ENCODE results near the gene EIPR1. TPM values are rescaled to one million over a fixed set of nuclear protein-coding genes. Genes with fewer than 3 reads are reported as not detected.

EIPR1 gene
- total RNA-seq = 43.3 and 70.8 TPM in 2 replicates

DNA sequence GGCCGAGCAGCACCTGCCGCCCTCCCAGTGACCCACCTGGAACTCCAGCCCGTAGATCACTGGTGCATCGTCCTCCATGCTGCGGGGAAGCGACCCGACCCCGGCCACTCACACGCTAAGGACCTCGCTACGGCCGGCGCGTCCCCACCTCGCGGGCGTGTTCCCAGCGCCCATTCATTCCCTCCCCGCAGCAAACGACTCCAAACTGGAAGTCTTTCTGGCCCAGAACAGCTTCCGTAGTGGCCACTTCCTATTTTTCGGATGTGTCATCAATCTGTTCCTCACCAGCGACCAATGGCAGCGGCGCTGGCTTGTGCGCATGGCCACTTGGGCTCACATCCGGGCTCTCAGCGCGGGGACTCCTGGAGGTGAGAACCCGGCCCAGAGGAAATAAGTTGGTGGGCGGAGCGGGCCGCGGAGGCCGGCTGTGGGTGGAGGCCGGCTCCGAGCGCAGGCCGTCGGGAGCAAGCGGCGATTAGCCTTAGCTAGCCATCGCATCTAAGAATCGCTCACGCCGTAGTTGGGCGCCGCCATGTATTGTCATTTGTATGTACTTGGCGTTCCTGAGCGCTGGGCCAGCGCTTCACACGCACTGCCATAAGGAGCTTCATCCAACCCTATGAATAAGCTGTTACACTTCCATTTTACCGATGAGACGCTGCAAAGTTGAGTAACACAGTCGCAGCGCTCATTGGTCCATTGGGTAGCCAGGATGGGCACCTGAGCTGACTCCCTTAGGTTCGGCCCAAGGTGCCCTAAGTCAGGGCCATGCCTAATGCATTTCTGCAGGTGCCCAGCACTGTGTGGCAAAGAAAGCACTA, at the start of gene EIPR1:
EIPR1 (minus strand) TSS at position 207 of the 821 bp plus-strand sequence; CDS start at position 78, 129 bp downstream.
- peak; percentile 95 for DNase-seq (ENCODE audit: low read depth)

DNA sequence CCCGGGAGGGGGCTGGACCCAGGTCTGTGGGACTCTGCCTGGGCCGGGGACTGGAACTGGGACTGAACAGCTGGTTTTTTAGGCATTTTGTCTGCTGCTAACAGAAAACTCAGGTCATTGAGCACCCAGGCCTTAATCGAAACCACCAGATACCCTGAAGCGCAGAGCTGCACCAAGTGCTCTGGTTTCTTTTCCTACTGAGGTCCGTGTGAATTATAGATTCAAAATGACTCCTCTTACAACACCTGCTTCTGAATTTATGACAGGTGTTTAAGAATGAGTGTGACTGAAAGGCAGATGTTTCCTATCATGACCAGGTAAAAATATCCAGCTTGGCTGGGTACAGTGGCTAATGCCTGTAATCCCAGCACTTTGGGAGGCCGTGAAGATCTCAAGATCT, 49.7 kb upstream of the EIPR1 start:
- no peak for DNase-seq (ENCODE audit: low read depth)

DNA sequence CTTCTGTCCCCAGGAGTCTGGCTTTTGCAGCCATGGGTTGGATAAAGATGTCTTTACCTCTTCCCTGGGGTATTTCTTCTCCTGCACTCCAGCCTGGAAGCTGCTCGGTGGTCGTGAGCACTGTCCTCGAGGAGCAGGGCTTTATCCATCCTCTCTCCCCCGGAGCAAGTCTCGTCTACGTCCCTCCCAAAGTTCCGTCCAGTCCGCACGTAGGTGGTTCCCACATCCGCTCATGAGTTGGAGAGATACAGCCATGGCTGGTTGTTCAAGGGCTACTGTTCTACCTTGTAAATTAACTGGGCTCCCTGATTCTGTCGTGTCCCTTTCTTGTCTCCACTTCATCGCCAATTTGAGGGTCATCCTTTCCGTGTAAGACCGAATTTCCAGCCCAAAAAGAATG, 49.0 kb upstream of the EIPR1 start:
- no peak for DNase-seq (ENCODE audit: low read depth)

DNA sequence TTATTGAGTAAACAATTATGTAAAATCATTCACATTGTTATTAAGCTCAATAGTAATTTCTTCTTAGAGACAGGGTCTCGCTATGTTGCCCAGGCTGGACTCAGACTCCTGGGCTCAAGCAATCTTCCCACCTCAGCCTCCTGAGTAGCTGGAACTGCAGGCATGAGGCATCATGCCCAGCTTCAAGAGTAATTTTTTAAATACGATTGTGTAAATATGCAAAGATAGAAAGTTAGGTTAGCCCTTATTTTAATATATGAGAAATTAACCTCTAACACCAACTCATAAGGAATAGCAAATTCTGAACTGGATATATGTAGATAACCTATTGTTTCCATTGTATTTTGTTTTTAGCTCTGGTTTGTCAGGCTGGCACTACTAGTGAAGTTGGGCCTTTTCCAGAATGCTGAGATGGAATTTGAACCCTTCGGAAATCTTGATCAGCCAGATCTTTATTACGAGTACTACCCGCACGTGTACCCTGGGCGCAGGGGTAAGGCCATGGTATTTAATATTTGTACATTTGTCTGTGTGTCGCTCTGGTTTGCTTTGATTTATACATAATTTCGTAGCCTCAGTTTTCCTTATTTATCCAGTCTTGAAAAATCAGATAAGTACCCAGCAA, 46.7 kb upstream of the EIPR1 start:
- no peak for DNase-seq (ENCODE audit: low read depth)

DNA sequence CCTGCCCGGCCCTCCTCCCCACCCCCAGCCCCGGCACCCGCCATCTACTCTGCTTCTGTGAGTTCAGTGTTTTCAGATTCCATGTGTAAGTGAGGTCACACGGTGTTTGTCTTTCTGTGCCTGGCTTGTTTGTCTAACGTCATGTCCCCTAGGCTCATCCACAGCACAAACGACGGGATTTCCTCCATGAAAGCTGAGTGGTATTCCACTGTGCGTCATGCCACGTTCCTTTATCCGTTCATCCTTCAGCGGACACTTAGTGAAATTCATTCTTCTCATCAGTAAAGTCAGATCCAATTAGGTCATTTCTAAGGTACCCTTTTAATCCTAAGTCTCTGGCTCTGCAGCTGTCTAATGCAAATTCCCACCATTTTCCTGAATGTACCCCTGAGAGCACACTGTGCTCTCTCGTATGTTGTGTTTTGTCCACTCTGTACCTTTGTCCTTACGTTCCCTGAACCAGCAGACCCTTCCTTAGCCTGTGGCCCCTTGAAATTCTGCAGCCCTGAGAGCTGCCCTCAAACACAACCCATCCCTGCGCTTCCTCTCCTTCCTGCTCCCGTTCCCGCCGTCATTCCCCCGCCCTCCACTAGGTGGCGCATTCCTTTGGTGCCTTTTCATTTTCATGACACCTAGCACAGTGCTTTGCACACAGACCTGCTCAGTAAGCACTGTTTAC, 46.0 kb upstream of the EIPR1 start:
- peak; percentile 22 for DNase-seq (ENCODE audit: low read depth)

DNA sequence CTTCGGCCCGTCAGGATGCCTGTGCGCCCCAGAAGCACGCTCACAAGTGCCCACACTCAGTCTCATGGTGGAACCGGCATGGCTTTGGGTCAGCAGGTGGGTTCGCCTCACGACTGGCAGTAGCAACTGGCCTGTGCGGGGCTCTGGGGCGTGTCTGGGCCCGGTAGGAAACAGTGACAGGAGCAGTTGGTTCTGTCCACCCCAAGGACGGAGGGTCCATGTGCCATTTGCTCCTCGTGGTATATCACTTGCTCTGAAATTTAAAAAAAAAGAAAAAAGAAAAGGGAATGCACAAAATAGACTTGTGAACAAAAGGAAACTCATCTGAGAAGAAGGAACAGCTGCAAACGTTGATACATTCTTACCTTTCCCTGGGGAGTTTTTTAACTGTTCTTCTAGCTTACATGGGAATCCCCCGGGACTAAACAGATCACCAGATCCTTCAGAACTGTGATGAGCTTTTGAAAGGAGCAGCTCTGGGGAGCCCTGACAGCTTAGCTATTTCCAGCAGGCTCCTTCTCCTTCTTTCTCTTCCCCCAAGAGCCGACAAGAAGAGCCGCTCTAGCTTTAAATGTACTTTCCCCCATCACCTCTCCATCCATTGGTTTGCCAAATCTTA, 44.7 kb upstream of the EIPR1 start:
- no peak for DNase-seq (ENCODE audit: low read depth)

DNA sequence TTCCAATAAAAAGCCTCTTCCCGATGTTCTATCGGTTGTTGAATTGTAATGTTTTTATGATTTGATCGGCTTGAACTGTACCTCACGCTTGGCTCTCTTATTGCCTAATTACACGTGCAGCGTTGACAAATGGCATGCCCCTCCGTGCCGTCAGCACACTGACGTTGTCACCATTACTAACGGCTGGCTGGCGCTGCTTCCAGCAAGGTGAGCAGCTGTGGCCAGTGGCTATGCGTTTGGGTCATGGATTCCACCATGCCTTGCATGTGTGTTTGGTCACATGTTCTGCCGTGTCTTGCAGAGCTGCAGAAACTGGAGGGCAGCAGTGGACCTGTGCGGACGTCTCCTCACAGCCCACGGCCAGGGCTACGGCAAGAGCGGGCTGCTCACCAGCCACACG, 44.0 kb upstream of the EIPR1 start:
- DNase-seq (ENCODE audit: low read depth) = no peak

DNA sequence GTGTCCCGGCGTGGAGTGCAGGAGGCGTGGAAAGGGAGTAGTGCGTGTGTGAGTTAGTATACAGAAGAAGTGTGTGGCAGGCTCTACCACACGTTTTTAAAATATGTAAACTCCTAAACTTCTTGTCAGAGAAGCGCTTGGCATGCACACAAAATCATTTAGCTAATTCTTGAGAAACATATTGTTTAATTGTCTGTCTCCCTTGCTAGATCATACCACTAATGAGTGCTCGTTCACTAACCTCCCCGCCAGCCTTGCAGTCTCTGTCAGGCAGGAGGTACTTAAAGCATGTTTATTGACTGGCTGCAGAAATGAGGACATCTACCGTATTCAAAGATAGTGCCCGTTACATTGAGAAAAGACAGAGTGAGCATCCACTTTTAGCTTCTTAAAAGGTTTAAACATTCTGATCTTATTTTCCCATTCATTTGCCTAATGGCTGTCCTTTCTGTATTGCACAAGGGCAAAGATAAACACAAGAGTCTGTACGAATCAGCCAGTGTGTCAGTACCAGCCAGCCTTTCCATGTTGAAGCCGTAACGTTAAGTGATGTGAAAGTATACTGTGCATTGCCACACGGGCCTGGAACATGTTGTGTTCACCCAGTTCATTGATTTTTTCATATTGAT, 43.3 kb upstream of the EIPR1 start:
- no peak for DNase-seq (ENCODE audit: low read depth)

DNA sequence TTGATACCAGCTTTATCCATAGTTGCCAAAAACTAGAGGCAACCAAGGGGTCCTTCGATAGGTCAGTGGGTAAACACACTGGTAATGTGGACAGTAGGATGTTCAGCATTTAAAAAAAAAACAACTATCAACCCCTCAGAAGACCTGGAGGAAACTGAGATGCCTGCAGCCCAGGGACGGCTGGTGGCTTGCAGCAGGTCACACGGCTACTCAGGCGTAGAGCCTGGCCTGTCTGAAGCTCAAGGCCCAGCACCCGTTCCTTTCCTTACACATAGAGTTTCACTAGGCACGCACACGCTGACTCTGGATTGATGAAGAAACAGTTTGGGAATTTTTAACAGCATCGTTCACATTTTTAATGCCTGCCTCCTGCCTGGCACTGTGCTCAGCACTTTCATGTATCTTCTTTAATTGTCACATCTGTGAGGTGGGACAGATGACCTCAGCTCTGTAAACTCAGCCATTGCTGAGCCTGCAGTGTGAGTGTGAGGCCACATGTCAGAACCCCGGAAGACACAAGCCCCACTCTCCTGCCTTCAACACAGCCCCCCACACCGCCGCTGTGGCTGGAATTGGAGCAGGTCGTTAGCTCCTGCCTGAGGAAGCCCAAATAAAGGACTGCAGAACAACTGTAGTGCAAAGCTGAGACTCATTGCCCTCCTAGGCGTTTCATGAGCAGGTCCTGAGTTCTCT, 42.6 kb upstream of the EIPR1 start:
- no peak for DNase-seq (ENCODE audit: low read depth)

DNA sequence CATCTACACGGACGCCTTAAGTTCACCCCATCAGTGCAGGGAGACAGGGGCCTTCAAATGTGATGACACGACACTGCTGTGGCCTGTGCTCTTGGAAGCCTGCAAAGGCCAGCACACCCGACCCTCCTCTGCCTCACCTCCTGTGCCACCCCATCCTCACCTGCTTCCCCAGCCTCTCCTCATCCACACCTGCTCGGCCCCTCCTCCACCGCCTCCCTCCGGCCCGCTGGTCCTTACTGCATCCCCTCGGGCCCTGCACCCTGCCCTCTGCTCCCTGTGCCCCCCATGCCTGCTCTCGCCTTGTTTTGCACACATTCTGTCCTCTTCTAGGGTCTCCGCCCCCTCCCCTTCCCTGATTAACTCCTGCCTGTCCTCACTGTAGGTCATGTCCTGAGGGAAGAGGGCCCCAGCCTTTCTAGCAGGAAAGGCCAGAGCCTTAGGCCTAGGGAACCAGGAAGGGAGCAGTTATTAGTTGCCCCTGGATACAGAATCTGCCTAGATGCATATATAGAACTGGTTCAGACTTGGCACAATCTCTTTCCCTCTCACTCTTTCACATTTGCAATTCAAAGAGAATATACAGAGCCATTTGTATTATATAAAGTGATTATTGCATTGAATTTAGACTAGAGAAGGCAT, 41.3 kb upstream of the EIPR1 start:
- DNase-seq (ENCODE audit: low read depth) = no peak

DNA sequence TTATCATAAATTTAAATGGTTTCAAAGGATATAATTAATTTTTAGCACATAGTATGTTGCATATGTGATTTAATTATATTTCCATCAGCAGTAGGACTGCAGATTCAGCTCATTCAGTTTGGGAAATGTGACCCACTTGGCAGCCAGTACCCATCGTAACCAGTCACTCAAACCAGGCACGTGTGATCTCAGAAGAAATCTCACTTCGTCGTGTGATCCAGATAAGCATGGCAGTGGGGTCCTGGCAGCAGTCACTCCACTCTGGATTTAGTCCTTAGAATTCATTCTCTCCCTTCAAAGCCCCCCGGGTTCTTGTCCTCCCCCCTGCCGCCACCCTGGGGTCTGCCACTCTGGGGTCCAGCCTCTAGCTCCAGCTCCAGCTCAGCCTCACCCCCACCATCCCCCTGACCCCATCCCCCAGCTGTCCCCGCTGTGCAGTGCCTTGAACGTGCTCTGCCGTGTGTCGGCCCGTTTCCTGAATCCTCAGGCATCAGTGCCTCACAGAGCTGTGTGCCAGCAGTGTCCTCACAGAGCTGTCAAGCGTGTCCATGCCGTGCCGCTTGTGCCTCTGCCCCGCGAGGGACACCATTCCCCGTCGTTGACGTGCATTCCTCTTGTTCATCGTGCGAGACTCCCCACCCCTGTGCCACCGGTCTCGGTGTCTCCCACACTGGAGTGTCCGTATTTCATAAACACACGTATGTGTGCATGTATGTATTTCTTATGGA, 36.7 kb upstream of the EIPR1 start:
- DNase-seq (ENCODE audit: low read depth) = peak; percentile 8

DNA sequence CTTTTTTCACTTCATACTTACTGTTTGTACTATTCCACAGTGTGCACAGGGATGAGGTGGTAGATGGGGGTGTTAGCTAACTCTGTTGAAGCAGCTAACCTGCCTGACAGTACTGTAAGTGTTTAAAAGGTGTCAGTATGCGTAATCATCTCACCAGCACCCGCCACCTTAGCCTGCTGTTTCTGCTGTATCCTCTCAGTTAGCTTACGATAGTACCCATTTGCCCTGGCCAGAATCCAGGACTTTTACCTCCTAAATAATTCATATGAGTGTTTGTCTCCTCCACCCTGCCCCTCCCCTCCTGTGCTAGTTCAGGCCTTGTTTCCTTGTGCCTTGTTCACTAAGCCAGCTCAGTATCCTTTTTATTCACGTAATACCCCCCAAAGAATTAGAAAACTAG, 36.1 kb upstream of the EIPR1 start:
- DNase-seq (ENCODE audit: low read depth) = no peak

DNA sequence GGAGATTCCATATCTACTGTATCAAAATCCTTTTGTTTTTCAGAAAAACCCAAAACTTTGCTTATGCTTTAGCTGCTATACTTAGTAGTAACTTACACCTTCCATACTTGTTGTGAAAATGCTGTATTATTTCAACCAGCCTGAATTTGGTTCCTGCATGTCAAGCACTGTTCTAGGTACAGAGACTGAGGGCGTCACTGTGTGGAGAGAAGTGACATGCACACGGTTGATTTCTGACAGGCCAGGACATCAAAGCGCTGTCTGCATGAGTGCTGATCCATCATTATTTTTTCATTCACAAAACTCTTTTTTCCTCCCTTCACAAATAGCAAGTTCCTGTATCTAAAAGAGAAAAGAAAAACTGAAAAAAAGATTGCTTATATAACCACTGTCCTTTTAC, 33.5 kb upstream of the EIPR1 start:
- DNase-seq (ENCODE audit: low read depth) = no peak

DNA sequence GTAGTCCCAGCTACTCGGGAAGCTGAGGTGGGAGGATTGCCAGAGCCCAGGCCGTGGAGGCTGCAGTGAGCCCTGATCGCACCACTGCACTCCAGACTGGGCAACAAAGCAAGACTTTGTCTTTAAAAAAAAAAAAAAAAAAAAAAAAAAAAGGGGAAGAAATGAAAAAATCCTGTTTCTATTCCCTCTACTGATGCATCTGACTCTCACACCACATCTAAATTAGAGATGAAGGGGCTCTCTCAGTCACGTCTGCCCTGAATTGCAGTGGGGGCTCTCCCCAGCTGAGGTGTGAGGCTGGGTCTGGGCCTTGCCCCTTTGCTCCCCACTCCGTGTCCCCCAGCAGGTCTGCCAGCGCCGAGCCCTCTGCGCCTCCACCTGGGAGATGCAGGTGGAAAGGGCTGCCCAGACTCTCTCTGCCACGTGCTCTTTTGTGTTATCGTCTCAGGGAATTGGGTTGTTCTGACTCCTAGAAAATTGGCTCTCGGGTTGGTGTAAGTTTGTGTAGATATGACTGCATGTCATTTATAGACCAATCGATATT, 32.1 kb upstream of the EIPR1 start:
- DNase-seq (ENCODE audit: low read depth) = no peak

DNA sequence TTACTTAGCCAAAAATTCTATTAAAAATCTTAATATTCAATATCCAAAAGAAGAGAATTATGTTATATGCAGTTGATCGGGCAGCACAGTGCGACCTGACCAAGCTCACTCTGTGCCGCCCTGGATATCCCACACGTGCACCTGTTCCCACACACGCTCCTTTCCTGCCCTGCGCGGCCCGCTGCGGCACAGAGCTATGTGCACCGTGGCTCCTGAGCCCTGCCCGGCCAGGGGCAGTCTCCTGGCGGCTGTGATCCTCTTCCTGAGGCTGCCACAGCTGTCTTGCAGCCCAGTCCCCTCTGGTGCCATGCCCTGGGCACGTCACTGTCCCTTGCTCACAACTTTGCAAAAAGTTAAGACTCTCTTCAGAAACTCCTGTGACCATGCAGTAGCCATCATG, 31.2 kb upstream of the EIPR1 start:
- no peak for DNase-seq (ENCODE audit: low read depth)

DNA sequence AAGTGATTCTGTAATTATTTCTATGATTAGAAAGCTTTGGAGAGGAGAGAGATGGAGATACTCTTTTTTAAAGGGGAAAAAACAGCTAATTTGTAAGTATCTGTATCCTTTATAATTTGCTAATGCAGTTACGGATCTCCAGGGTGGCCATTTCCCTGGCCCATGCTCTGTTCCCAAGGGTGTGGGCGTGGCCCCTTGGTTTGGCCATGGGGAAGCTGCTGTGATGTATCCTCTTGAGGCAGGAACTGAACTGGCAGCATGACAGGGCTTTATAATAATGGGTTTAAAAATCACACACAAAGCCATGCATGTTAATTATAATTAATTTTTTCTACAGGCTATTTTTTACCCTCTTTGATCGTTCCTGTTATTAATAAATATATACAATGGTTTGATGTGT, 28.9 kb upstream of the EIPR1 start:
- DNase-seq (ENCODE audit: low read depth) = no peak

DNA sequence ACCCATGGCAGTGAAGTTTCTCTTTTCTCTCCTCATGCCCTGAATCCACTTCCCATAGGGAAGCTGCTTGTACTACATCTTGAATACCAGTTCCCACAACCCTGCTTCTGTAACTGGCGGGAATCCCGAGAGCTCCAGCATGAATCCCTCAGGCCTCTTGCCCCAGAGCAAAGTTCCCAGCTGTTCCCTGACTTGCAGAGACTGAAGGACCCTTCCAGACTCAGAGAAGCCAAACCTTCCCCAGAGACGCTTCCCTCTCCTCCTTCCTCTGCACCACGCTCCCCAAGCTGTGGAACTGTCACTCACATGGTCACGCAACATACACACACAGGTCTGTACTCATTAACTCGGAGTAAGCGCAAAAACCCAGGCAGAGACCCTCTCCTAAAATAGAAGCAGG, 28.3 kb upstream of the EIPR1 start:
- no peak for DNase-seq (ENCODE audit: low read depth)

DNA sequence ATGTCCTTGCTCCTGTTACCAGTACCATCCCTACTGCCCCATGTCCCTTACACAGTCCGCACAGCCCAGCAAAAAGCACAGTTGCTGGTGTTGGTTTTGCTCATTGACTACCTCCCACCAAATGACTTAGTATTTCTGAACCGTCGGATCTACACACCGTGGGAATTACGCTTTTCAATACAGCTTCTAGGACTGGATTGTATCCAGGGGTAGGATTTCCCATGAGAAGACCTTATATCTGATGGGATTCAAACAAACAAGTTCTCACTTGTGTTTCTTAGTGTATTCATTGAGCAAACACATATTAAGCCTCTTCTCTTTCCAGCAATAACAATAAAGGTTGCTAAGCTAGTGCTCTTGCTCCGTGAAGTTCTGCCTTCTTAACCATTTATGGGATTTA, 27.7 kb upstream of the EIPR1 start:
- DNase-seq (ENCODE audit: low read depth) = no peak

DNA sequence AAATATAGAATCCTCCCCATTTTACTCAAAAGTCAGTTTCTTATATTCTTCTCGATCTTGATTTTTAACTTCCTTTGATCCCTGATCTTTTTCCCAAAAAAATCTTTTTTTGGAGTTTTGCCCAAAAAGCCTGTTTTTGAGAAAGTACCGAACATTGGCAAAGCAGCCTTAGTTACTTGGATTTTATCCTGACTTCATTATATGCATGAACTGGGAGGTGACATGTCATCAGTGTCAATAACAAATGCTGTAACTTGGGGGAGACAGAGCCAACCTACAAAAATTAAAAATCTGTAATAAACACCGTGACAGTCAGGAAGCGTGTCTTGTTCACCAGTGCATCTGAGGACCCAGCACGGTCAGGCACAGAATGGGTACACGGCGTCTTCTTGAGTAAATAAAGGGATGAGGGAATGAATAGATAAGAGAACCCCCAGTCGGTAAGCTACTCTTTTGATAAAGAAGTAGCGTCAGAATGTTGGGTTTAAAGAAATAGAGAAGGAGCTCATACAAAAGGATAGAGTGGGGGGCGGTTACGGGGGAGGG, 26.8 kb upstream of the EIPR1 start:
- no peak for DNase-seq (ENCODE audit: low read depth)
